K562 (cell line): Measurements from ENCODE around the gene CBFA2T2. TPM values are rescaled to one million over a fixed set of nuclear protein-coding genes. Genes with fewer than 3 reads are reported as not detected.

Source experiments
- ATAC-seq: fragments of 200-7000 bp; cut with Tn5 transposase; 3 replicates; pipeline ENCODE4 v1.9.1; 2020; ENCODE audit warnings: moderate library complexity
- BruUV-seq: library from RNA; stranded (reverse); fragments of 400-500 nt; replicated peaks from 2 replicates; lab custom pipeline; 2021; lab: Mats Ljungman, UMichigan
- CTCF ChIA-PET: fragments of 300-600 bp; formaldehyde crosslinking; extraction: SDS; loops from one replicate; lab custom pipeline; 2021; ENCODE audit warnings: low intra/inter-chr PET ratio; lab: Yijun Ruan, JAX
- POLR2A ChIA-PET: fragments of 300-600, 350-650 bp; sonication (Branson Sonifier 250); formaldehyde crosslinking; extraction: SDS; loops from one replicate; lab custom pipeline; 2021; ENCODE audit warnings: antibody characterized with exemption, inconsistent platforms; lab: Yijun Ruan, JAX
- DNase-seq, 4 experiments: peaks; one replicate each; pipeline versions ENCODE4 v3.0.0 to v3.0.0-alpha.2; 2011 to 2018; ENCODE audit warnings: low spot score in 3 of 4, mixed read lengths in 3 of 4; ENCODE audit errors: extremely low read depth in 1 of 4
- FAIRE-seq: peaks from 2 replicates; lab custom pipeline; 2011; peaks lifted over from hg19 to GRCh38; lab: Jason Lieb, UNC
- H2AFZ ChIP-seq: 2 replicates; pipeline ENCODE4 v1.6.0; 2011; ENCODE audit warnings: low read depth, low read length, control low read depth, inconsistent platforms
- H3K27ac ChIP-seq: fragments of 200-600 bp; 3 replicates; pipeline ENCODE4 v1.8.0; 2011; ENCODE audit warnings: low read depth, mild to moderate bottlenecking, control low read depth, inconsistent platforms, low read length, moderate library complexity, mixed read lengths; ENCODE audit errors: extremely low read depth
- H3K27me3 ChIP-seq, 2 experiments: fragments of 300-600 bp in 1 of 2; 2 replicates in 1 of 2; 3 replicates in 1 of 2; pipeline versions ENCODE4 v1.6.0 to v1.8.0; 2011; ENCODE audit warnings: inconsistent platforms in 2 of 2, low read length in 2 of 2, mild to moderate bottlenecking in 1 of 2, mixed read lengths in 1 of 2, moderate library complexity in 1 of 2; ENCODE audit not compliant: control insufficient read depth in 2 of 2, insufficient read depth in 2 of 2
- H3K36me3 ChIP-seq: fragments of 300-600 bp; 3 replicates; pipeline ENCODE4 v1.8.0; 2011; ENCODE audit warnings: mild to moderate bottlenecking, low read length, inconsistent platforms; ENCODE audit not compliant: control insufficient read depth, insufficient read depth
- H3K4me1 ChIP-seq, 2 experiments: fragments of 200-600 bp in 1 of 2; replicated peaks in 1 of 2; 2 replicates in 1 of 2; 3 replicates in 1 of 2; pipeline versions ENCODE4 v1.5.1 to v1.8.0; 2011; ENCODE audit warnings: inconsistent platforms in 2 of 2, low read length in 2 of 2, mild to moderate bottlenecking in 1 of 2, mixed read lengths in 1 of 2, moderate library complexity in 1 of 2; ENCODE audit not compliant: control insufficient read depth in 2 of 2, insufficient read depth in 2 of 2
- H3K4me2 ChIP-seq: 2 replicates; pipeline ENCODE4 v1.6.1; 2011; ENCODE audit warnings: low read length, control low read depth, inconsistent platforms, mixed read lengths; ENCODE audit not compliant: insufficient read depth
- H3K4me3 ChIP-seq: fragments of 200-600 bp; sonication (generic), shearing (Covaris generic); 2 replicates; pipeline ENCODE4 v1.5.1; 2016; ENCODE audit warnings: control low read depth, inconsistent platforms
- H3K79me2 ChIP-seq: fragments of 200-600 bp; 3 replicates; pipeline ENCODE4 v1.8.0; 2011; ENCODE audit warnings: low read length, inconsistent platforms; ENCODE audit not compliant: control insufficient read depth, insufficient read depth
- H3K9ac ChIP-seq, 2 experiments: 2 replicates each; pipeline versions ENCODE4 v1.6.0 to v1.6.1; 2011; ENCODE audit warnings: low read depth in 2 of 2, low read length in 2 of 2, control low read depth in 1 of 2, inconsistent platforms in 1 of 2, mild to moderate bottlenecking in 1 of 2, mixed read lengths in 1 of 2; ENCODE audit not compliant: insufficient read depth in 1 of 2
- H3K9me1 ChIP-seq: one replicate; pipeline ENCODE4 v1.6.0; 2011; ENCODE audit warnings: inconsistent platforms, mild to moderate bottlenecking, low read length, moderate library complexity; ENCODE audit not compliant: control insufficient read depth, insufficient read depth
- H3K9me3 ChIP-seq: replicated peaks from 2 replicates; pipeline ENCODE4 v1.5.1; 2011; ENCODE audit warnings: low read depth, low read length, inconsistent platforms; ENCODE audit not compliant: control insufficient read depth, insufficient read depth
- H4K20me1 ChIP-seq: replicated peaks from 2 replicates; pipeline ENCODE4 v1.6.1; 2011; ENCODE audit warnings: low read length, inconsistent platforms, mixed read lengths; ENCODE audit not compliant: control insufficient read depth, insufficient read depth
- AFF1 ChIP-seq, 2 experiments: fragments of 450-650 bp; IDR thresholded peaks; 2 replicates each; pipeline ENCODE4 v1.6.1; 2018; ENCODE audit warnings: mild to moderate bottlenecking in 2 of 2, low read depth in 1 of 2; ENCODE audit not compliant: partially characterized antibody in 2 of 2
- HDGF ChIP-seq: fragments of 450-650 bp; IDR thresholded peaks from 2 replicates; pipeline ENCODE4 v1.6.1; 2016
- NR2C2 ChIP-seq, 2 experiments: fragments of 200-800 bp in 1 of 2; sonication (Bioruptor generic) in 1 of 2; sonication (generic) in 1 of 2; formaldehyde crosslinking in 1 of 2; IDR thresholded peaks; 2 replicates each; pipeline versions ENCODE4 v1.6.1 to v1.8.0; 2016 to 2022; ENCODE audit warnings: mild to moderate bottlenecking in 1 of 2, missing compliant biosample characterization in 1 of 2, missing genetic modification characterization in 1 of 2, missing genetic modification reagents in 1 of 2
- PATZ1 ChIP-seq: fragments of 250-450 bp; sonication (Bioruptor Pico); IDR thresholded peaks from 2 replicates; pipeline ENCODE4 v1.5.0; 2020; ENCODE audit warnings: mild to moderate bottlenecking, borderline replicate concordance
- SREBF1 ChIP-seq: fragments of 150-350 bp; IDR thresholded peaks from 2 replicates; pipeline ENCODE4 v1.6.1; 2014; ENCODE audit warnings: antibody characterized with exemption, low read depth, low read length, borderline replicate concordance
- SREBF2 ChIP-seq: sonication (generic); formaldehyde crosslinking; IDR thresholded peaks from 2 replicates; pipeline ENCODE4 v1.4.0; 2020; ENCODE audit warnings: mild to moderate bottlenecking, missing genetic modification reagents
- ZNF324 ChIP-seq: fragments of 250-450 bp; sonication (Bioruptor Pico); IDR thresholded peaks from 2 replicates; pipeline ENCODE4 v1.4.0; 2020; ENCODE audit warnings: mild to moderate bottlenecking
- WGBS: fragments of 100-300 bp; shearing (Covaris generic); methylation state at CpG from one replicate; pipeline ENCODE4 v1.1.6; 2016; ENCODE audit warnings: low coverage, mixed read lengths; ENCODE audit not compliant: insufficient coverage; ENCODE audit errors: missing lambda C conversion rate; 5-methylcytosine and 5-hydroxymethylcytosine counted together
- in situ Hi-C: fragments of 300-500 bp; cut with MboI; formaldehyde crosslinking; loops from 4 replicates; pipeline ENCODE4 v1.15.0; 2018; ENCODE audit warnings: inconsistent platforms, mixed read lengths
- intact Hi-C: fragments of 100-400 bp; cut with micrococcal nuclease; formaldehyde crosslinking; loops from 2 replicates; pipeline ENCODE4 v1.14.2; 2022
- polyA plus RNA-seq, 8 experiments: library from polyadenylated mRNA; depleted of rRNA in 4 of 8; stranded (reverse) in 5 of 8; unstranded in 3 of 8; fragments of >200 nt; fragmentation: Nextera tagmentation in 2 of 8; fragmentation: Illumina TruSeq in 1 of 8; extraction: Ambion mirVana in 2 of 8; extraction: Trizol in 1 of 8; gene quantifications; 2 replicates each; pipeline versions ENCODE4 v1.2.1 to v1.2.3, GENCODE V29; 2011 to 2014; ENCODE audit warnings: inconsistent platforms in 1 of 8, missing spikeins in 1 of 8
- total RNA-seq, 7 experiments: library from RNA; depleted of rRNA in 6 of 7; stranded (reverse); fragments of >200 nt in 6 of 7; fragmentation: Illumina TruSeq in 2 of 7; extraction: Trizol in 2 of 7; gene quantifications; 2 replicates each; pipeline versions ENCODE4 v1.2.1 to v1.2.3, GENCODE V29; 2011 to 2021; ENCODE audit warnings: low replicate concordance in 1 of 7

Gene CBFA2T2
- total and polyA plus RNA-seq, 9 of the 15 experiments (the other 6 are each of a cell fraction or from before 2014, with no cell fraction given), result 0.27 to 9.6 (median 5.8) TPM

DNA sequence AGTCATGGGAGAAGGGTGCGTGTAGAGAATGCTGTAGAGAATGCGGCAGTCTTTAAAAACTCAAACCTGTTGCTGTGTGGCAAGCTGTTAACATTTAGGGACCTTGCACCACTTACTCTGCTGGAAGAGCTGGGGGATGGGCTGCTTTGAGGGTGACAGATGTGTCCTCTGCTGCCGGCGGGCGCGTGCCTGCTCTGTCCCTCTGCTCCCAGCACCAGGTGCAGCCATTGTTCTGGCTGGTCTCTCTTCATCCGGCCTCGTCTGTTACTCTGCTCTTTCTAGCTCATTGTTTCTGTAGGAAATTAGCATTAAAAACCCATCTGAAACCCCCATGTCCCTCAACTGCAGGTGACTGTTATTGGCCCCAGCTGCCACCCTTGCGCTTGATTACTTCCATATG is 78.5 kb downstream of the CBFA2T2 start:
- H3K9me1 ChIP-seq, result no peaks in the 10 kb centered on the region
- FAIRE-seq, result no peak
- no peaks in the 10 kb centered on the region for H3K9me3 ChIP-seq
- H3K4me3 ChIP-seq, result no peak overlapping the region
- H3K79me2 ChIP-seq, result no peaks in the 10 kb centered on the region
- ChIA-PET CTCF (no interaction called here), POLR2A (interaction anchor here (0.6 to 0.9 kb wide), 4 partner anchors 42 to 1096 kb away, joined by 3 to 4 read pairs (median 4); no protein-coding TSS in a partner anchor)
- H3K36me3 ChIP-seq, result no peaks in the 10 kb centered on the region
- whole genome bisulfite sequencing, result 72% methylated on average over 9 of the region's 9 CpGs
- intact Hi-C loops, result no loop called here
- no peaks in the 10 kb centered on the region for H3K27me3 ChIP-seq
- peaks cover 3% of the 10 kb centered on the region; the same call in 1 of the 2 replicates for H4K20me1 ChIP-seq
- in situ Hi-C loops, result no loop called here
- H2AFZ ChIP-seq, result no peak overlapping the region
- H3K4me1 ChIP-seq, result no peaks in the 10 kb centered on the region
- no peak for DNase-seq
- TF ChIP-seq SREBF1 (no peak), HDGF (no peak), AFF1 (IDR thresholded peaks at IDR 0.05; ENCODE audit: low read depth in 1 of 2, partially characterized antibody in 2 of 2) (no peak), NR2C2 (CRISPR knock-in tag; IDR thresholded peaks at IDR 0.05) (no peak), NR2C2 (tag; IDR thresholded peaks at IDR 0.05) (no peak), PATZ1 (CRISPR knock-in tag) (no peak), ZNF324 (CRISPR knock-in tag) (no peak), SREBF2 (no peak)
- BruUV-seq, result no TSS peak
- no peak overlapping the region for H3K27ac ChIP-seq
- no peak for ATAC-seq
- peak overlapping the region in 1 of 2 experiments; percentile 77; a peak in 1 of 4 replicates for H3K9ac ChIP-seq
- no peak overlapping the region for H3K4me2 ChIP-seq
